AG20443 (cell line): ENCODE results near the gene MIOS.
"Not testable (repeated sequence)": the region's sequence is repeated elsewhere in the genome, so short reads cannot be mapped to it uniquely, and the experiment has no call there.

Experiments
- DNase-seq: peaks from one replicate; pipeline ENCODE4 v3.0.0; 2012; ENCODE audit warnings: low spot score, mixed read lengths

MIOS gene

DNA sequence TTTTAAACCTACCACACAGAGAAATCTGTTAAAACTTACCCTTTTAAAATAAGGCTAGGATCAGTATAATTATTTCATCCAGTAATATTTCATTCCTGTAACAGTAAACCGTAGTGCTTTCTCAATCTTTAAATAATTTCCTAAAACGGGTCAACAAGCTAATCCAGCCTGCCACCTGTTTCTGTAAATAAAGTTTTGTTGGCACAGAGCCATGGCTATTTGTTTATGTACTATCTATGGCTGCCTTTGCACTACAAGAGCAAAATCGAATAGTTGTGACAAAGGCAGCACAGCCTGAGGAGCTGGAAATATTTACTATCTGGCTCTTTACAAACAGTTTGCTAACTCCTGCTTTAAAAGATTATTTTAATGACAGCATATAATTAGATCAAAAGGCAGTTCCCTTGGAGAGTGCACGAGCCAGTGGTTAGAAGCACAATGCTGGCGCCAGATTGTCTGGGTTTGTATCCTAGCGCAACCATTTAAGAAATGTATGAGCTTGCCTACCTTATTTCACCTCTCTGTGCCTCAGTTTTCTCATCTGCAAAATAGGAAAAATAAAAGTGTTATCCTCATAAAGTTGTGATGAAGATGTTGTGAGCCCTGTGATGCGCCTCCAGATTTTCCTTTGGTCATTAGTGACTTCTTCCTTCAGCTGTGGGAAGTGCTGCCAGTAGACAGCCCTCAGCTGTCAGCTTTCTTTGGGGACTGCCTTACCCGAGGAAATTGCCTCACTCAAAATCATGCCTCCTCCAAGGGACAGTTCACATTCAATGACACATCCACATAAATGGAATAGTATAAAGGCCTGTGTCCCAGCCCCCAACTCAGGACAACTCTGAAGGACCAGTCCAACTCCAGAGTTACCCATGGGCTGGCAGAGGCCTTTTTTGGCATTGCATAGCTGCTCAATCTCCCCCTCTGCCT is 11.8 kb upstream of the MIOS start:
- peak; percentile 22 for DNase-seq

DNA sequence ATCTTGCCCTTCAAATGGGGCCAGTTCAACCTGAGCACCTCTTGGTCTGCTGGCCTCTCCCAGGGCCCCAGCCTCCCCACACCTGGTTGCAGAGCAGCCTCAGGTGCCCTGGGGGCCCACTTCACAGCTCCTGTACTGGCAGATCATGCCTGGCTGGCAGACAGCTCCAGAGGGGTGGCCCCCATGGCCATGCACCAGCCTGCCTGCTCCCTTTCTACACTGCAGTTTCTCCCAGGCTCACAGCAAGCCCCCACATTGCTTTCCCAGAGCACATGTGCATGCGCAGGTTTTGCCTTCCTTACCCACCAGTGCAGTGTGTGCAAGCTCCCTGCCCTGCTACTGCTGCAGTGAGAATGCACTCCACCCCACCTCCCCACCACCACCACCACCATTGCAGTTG is 9.8 kb upstream of the MIOS start:
- no peak for DNase-seq

DNA sequence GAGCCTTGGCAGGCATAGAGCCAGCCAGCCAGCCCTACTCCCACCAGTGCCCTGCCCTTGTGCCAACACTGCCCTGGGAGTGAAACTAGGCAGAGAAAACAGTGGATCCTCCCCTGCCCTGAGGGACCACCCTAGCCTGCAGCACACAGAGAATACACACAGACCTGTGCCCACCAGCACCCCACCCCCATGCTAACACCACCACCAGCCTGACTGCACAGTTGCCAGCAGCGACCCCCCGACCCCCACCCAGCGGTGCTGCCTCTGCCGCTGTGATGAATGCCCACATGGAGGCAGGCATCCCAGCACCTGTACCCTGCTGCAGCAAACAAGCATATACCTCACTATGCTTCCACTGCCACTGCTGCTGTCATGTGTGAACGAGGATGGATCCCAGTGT is 9.4 kb upstream of the MIOS start:
- no peak for DNase-seq

DNA sequence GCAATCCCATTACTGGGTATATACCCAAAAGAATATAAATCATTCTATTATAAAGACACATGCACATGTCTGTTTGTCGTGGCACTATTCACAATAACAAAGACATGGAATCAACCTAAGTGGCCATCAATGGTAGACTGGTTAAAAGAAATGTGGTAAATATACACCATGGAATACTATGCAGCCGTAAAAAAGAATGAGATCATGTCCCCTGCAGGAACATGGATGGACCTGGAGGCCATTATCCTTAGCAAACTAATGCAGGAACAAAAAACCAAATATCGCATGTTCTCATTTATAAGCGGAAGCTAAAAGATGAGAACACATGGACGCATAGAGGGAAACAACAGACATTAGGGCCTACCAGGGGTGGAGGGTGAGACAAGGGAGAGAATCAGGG is 5.1 kb upstream of the MIOS start:
- not testable (repeated sequence) for DNase-seq

DNA sequence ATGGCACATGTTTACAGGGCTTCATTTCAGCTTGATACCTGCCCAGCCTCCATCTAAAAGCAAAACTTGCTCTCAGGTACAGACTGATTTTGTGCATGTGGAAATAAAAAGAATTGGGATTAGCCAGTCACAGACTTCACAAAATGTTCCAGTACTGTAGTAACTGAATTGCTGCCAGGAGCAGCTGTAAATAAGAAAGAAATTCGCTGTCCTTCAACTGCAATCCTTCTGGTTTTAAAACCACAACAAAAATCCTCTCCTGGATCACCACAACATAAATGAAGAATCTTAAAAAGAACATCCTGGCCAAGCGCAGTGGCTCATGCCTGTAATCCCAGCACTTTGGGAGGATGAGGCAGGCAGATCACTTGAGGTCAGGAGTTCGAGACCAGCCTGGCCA is 3.9 kb upstream of the MIOS start:
- peak; percentile 31 for DNase-seq

DNA sequence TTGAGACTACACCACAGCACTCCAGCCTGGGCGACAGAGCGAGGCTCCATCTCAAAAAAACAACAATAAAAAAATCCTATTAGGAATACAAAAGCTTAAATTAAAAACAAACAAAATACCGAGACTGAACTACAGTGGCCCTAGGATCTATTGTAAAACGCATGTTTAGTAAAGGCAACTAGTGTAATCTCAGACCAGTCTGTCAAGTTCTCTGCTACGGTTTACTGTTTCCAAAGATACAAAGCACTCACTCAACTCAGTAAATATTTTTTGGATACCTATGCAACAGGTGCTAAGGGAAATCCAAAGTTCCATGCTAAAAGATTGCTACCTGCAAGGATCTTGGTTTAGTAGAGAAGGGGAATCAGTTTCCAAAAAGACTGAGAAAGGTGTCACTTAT is 3.4 kb upstream of the MIOS start:
- DNase-seq, result no peak

DNA sequence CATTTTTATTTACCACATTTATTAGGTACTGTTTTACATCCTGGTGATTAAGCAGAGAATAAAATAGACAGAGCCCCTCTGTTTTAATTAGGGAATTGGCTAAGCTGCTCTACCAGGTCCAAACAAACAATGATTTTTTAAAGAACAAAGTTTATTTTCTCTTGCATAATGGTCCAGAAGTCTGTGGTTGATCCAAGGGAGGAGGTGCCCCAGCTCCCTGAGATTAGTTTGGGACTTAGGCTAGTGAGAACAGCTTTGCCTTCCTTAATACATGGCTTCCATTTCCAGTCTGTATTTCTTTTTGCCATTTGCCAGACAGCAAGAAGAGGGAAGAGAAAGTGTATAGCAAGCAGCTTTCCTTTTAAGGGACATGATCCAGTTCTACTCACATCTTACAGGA is 2.9 kb upstream of the MIOS start:
- DNase-seq, result no peak

DNA sequence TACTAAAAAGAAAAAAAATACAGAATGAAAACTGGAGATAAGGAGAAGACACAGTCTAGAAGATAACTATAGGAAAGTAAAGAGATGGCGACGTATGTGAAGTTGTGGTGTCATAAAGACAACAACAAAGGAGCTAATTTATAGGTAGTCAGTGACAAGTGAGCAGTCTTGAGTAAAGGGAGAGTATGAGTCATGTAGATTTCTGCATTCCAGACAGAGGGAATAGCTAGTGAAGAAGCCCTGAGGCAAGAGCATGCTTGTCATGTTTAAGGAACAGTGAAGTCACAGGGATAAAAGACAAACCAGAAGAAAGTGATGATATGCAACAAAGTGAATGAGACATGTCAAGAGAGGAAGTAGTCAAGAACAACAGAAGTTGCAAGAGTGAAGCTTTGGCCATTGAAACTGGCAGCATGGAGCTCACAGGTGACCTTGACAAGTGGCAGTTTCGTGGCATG is 2.3 kb upstream of the MIOS start:
- peak; percentile 58 for DNase-seq

DNA sequence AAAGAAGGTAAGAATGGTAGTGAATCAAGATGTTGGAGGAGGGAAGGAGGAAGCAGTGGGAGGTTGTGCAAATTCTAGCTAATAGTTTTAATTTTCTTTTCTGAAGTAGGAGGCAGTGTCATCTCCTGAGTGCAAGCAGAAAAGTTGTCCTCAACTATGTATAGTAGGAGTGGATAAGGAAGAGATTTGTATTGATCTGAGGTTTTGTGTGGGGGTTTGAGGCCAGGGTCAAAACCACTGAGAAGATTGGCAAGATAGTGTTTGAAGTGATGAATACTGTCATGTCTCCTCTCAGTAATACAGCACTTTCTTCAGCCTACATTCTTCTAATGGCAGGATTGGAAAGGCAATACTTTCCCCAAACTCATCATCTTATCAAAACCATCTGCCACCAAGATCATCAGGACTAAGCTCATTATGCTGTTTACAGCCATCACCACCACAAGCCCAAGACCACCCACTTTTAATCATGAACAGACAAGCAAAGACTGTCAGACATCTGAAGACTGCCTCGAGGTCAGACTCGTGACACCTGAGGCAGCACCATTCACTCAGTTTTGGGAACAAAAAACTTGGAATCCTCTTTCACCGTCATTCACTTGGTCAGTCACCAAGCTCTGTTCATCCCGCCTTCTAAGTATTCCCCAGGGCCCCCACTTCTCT is 1.5 kb upstream of the MIOS start:
- no peak for DNase-seq

DNA sequence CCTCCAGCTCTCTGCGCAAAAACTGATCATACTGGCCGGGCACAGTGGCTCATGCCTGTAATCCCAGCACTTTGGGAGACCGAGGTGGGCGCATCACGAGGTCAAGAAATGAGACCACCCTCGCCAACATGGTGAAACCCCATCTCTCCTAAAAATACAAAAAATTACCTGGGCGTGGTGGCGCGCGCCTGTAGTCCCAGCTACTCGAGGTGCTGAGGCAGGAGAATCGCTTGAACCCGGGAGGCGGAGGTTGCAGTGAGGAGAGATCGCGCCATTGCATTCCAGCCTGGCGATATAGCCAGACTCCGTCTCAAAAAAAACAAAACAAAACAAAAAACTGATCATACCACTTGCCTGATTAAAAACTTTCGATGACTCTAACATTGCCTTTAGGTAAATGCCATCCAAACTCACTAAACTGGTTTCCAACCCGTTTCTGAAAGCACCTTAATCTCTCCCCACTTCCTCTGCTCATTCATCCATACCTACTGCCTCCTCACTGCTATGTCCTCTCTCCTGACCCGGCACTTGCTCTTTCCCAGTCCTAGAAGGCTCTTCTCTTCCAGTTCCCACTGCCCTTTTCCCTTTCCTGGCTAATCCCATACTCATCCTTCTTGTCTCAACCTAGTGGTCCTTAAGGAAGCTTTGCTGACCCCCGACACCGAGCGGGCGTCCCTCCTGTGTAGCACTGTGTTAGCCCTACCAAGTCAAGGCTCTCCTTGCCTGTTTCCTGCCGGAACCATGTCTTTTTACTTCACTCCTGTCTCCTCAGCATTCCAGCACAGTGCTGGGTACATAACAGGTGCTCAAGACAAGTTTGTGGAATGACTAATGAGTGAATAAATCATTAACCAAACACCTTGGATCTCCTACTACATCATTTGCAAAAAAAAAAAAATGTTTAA is 686 bp upstream of the MIOS start:
- no peak for DNase-seq

DNA sequence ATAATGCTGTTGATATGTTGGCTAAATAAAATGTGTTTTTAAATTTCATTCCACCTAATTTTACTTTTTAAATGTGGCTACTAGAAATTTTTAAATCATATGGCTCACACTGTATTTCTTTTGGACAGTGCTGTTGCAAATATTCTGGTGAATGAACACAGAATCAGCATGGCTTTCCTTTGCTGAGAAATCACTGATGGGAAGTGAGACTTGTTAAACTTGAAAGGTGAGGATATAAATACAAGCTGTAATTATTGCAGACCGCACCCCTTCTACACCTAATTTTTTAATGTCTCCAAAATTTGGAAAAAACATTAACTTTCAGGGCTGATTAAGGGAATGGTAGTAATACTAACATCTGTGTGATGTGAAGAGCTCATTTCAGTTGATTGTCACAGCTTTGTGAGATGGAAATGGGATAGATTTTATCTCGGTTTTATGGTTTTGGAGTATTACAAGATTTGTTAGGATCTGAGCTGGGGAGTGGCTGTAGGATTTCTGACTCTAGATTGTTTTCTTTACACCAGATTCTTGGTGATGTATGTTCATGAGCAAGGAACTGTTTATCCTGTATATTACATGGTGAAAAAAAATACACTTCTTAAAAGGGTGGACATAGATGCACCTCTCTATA is 1.3 kb downstream of the MIOS start:
- no peak for DNase-seq

DNA sequence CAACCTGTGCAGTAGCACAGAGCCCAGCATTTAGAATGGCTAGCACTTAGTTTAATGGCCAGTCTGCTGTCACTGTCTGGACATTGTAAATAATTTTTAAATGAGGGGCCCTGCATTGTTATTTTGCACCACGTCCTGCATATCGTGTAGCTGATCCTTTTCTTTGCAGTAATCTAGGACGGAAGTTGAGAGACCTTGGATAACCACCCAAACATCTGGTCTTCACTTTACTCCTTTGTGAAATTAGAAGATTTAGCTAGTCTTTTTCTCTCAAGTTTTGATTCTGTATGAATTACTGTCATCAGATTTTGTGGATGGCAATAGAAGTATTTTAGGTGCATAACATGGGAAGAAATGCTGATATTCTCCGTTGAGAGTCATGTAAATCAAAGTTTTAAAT is 1.9 kb downstream of the MIOS start:
- DNase-seq, result no peak

DNA sequence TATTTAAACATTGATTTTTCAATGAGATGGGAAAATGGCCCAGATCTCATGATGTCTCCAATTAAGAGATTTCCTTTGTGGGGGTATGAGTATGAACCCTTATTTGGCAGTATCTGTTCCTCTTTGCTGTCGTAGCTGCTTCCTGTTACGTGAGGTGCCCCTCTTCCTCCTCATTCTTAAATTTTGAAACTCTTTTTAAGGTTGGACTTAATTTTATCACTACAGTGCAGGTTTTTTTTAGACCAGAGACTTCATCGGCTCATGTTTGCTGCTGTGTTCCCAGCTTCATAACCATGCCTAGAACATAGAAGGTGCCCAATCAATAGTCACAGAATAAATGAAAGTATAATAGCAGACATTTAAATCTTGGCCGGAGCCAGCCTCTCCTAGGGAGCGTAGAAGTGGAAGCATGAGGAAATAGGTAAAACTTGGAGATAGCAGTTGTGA is 2.4 kb downstream of the MIOS start:
- DNase-seq, result no peak

DNA sequence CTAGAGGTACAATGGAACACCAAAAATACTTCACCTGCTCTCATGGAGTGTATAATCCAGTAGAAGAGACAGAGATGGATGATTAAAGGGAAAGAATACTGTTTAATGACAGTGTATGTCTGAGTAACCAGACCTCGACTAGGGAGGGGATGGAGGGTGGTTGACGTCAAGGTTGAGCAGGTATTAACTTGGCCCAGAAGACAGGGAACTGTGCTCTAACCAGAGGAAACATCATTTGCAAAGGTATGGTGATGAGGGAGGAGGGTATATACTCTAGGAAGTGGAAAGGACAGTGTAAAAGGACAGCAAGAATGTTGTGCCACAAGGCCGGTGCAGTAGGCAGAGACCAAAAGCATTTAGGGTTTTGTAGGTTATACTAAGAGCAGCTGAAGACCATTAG is 2.9 kb downstream of the MIOS start:
- no peak for DNase-seq

DNA sequence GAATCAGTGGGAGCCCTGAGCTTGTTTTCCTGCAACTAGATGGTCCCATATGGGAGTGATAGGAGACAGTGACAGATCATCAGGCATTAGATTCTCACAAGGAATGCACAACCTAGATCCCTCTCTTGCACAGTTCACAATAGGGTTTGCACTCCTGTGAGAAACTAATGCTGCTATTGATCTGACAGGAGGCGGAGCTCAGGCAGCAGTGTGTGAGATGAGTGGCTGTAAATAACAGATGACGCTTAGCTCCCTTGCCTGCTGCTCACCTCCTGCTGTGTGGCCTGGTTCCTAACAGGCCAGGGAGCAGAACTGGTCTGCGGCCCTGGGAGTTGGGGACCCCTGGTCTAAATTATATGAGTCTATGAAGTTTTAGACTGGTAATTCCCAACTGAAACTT is 3.9 kb downstream of the MIOS start:
- DNase-seq, result no peak

DNA sequence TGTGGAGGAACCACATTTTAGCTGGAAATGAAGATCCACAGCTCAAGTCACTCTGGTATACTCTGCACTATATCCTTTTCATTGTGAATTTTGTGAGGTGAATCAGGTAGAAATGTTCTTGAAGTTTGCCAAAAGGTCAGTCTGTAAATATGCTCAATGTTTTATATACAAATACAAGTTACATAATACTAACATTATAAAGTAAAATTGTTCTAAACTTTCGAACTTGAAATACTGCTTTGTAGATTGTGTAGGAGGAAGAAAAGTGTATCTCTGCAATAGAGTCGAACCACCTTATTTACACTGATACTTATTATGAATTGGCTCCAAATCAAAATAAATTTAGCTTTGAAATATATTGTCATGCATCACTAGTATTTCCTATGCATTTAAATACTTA is 7.0 kb downstream of the MIOS start:
- no peak for DNase-seq

DNA sequence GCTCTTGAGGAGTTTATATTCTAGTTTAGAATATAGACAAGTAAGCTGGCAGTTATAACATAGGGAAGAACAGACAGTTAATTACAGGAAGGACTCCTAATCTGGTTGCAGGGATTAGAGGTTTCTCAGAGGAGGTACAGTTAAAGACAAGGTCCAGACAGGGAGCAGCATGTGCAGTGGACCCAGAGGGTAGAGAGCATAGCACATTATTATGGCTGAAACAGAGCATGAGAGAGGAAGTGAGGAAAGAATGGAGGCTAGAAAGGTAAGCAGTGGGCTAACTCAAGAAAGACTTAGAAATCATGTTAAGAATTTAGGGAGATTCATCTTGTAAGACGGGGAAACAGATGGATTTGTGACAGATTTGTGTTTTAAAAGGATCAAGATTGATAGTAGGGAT is 9.7 kb downstream of the MIOS start:
- DNase-seq, result no peak

DNA sequence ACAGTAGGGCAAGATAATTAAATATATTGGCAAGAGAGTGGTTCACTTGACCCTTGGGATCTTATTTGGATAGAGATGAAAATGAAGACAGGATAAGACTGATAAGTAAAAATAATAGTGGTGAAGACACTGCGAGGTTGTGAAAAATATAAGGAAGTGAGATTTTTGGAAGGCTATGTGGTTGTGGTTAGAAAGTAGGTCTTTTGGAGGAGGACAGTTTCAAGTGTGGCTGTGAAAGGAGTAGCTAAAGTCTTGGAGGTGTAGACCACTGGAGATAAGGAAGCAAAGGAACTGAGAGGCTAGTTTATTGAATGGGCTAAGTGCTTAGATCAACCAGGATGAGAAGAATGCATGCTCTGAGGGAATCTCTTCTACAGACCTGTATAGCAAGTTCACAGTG is 11.2 kb downstream of the MIOS start:
- no peak for DNase-seq

DNA sequence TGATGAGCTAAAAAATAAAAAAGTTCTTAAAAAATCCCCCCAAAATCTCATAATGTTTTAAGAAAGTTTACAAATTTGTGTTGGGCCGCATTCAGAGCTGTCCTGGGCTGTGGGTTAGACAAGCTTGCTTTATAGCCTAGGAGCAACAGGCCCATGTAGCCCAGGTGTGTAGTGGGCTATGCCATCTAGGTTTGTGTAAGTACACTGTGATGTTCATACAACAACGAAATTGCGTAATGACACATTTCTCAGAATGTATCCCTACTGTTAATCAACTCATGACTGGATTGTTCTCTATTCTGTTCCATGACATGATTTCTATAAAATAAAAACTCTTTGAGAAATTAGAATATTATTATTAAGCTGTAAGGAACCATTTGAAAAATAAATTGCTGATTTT is 13.0 kb downstream of the MIOS start:
- no peak for DNase-seq

DNA sequence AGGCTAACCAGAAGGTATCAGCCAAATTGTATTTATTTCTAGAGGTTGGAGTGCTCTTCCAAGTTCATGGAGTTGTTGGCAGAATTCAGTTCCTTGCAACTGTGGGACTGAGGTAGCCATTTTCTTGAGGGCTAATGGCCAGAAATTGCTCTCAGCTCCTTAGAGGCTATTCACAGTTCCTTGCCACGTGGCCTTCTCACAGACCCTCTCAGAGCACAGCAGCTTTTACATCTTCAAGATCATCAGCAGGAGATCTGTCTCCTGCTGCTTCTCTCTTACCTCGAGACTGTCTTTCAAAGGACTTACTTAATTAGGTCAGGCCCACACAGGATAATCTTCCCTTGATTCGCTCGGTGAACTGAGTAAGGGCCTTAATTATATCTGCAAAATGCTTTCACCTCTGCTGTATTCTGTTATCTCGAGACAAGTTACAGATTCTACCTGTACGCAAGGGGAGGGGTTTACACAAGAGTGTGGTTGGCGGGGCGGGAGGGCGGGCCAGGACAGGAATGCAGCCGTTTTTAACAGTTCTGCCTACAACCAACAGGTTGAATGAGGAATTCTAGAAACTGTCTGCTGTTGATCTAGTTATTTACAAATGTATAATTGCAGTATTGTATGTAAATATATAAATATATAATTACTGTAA is 15.0 kb downstream of the MIOS start:
- DNase-seq, result no peak

DNA sequence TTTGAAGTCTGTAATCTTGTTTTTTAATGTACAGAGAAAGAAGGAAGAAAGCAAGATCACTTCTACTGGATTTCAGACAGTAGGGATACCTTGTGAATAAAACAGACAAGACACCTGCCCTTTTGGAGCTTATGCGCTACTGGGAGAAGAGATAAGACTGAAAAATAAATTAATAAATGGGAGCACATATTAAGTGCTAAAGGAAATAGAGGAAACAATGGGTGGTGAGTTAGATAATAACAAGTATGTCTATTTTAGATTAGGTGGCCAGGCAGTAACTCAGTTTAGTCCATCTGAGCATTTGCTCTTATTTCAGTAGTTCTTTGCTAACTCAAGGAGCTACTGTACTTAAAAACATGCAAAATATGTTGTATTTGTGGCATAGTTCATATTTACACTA is 15.9 kb downstream of the MIOS start:
- DNase-seq, result no peak
